Myocyte (in vitro differentiated cells): ENCODE results near the gene ATR. TPM values are rescaled to one million over a fixed set of nuclear protein-coding genes. Genes with fewer than 3 reads are reported as not detected.

Experiments
- DNase-seq: peaks from one replicate; pipeline ENCODE4 v3.0.0-alpha.2; 2012; ENCODE audit warnings: low read depth
- total RNA-seq: library from RNA; depleted of rRNA; stranded (reverse); fragments of >200 nt; gene quantifications from 2 replicates; pipeline ENCODE4 v1.2.3, GENCODE V29; 2014

ATR gene
- total RNA-seq, 1 donor from 2014 or later: 16.8 TPM

DNA sequence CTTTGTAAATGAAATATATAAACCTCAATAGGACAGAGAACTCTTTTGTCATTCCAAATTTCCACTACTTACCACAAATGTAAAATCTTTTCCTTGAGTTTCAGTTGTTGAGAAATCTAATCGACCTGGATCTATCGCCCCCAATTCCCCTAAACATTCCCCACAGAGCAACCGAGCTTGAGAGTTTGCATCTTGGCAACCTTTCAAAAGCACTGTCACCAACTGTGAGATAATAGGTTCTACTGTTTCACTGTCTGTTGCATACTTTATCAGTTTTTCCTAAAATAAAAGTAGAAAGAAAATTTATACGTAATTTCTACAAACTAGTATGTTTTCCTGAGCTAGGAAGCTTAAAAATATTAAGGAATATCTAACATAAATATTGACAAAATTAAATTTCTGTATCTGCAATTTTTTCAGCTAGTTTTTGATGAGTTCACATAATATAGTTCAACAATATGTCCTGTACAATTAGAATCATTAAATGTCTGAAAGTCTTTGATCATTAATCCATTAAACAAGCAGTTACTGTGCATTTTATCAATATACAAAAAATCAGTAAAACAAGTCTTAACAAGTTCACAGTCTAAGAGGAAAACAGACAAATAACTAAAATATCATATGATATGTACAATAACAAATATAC lies 54.5 kb downstream of the ATR start:
- DNase-seq: no peak

- no peak for DNase-seq
Observed at GRCh38 chr3:142509079-142509478, 69.5 kb downstream of the ATR start.

DNA sequence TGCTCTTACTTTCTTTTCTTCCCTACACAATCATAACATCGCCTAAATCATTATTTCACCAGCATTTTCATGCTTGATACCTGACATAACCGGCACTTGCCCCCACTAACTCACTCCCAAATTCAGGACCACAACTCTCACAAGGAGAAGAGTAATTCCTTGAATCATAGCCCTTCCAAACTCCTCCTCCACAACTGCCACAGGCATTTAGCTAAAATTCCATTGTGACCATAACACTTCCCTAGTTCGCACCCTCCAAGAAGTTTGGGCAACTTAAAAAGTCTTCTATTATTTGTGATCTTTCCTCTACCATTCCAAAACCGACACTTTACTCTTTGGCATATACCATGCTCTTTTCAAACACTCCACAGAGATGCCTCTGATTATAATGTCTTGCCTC lies 71.3 kb downstream of the ATR start:
- peak; percentile 45 for DNase-seq

- peak; percentile 14 for DNase-seq
Observed at GRCh38 chr3:142502187-142502985, 76.1 kb downstream of the ATR start.

- DNase-seq: peak; percentile 67
Observed at GRCh38 chr3:142501004-142501926, 77.3 kb downstream of the ATR start.

DNA sequence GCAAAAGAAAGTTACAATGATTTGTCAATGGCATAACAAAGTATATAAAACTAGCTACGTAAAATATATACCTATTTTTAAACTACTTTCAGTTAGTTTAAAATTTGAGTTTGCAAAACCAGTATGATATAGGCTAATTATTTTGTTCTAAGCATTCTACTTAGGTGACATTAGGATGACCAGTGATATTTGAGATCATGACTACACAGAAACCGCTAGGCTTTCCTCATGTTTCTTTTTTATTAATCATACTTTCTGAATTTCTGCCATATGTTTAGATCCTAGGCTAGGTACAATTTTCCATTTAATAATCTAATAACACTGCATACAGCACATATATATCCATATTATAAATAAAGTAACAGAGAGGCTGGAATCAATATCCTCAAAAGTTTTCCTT lies 78.3 kb downstream of the ATR start:
- DNase-seq: peak; percentile 32

DNA sequence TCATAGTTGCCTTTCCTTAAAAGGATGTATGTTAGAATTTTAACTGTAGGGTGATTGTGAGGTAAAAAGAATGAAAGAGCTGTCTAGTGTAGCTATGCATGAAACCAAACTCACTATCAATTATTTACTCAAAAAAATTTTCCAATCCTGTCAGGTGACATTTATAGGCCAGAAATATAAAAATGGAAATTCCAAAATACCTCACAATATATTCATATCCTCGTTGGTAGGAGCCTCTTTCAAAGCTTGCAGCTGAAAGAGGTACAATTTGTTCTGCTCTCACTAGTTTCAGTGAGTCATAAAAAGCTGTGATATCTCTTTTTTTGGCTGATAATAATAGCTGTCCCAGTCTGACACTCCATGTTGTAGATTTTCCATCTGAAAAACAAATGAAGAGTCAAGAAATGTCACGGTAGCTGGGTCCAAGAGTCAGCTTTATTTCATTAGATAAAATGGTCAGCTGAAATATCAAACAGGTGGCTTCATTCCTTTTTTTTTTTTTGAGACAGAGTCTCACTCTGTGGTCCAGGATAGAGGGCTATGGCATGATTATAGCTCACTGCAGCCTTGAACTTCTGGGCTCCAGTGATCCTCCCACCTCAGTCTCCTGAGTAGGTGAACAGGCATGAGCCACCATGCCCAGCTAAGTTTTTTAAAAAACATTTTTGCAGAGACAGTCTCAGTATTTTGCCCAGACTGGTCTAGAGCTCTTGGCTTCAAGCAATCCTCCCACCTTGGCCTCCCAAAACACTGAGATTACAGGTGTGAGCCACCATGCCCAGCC lies 79.9 kb downstream of the ATR start:
- DNase-seq: peak; percentile 29

GRCh38 chr3:142497729-142498128 lies 80.8 kb downstream of the ATR start:
- no peak for DNase-seq

DNA sequence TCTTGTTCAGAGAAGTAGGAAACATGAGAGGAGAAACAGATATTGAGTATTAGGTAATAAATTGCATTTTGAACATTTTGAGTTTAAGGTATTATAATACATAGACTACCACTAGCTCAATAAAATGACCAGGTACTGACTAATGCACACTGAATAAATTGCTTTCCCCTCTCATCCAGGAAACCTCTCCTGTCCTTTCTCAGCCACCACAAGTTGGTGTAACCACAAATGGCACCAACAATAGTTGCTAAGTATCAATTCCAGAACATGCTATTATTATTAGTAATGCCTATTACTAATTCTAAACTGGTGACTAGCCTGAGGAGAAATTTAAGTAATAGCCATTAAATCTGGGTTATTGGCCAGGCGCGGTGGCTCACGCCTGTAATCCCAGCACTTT lies 83.4 kb downstream of the ATR start:
- no peak for DNase-seq

- DNase-seq: no peak
Observed at GRCh38 chr3:142492184-142492583, 86.3 kb downstream of the ATR start.

DNA sequence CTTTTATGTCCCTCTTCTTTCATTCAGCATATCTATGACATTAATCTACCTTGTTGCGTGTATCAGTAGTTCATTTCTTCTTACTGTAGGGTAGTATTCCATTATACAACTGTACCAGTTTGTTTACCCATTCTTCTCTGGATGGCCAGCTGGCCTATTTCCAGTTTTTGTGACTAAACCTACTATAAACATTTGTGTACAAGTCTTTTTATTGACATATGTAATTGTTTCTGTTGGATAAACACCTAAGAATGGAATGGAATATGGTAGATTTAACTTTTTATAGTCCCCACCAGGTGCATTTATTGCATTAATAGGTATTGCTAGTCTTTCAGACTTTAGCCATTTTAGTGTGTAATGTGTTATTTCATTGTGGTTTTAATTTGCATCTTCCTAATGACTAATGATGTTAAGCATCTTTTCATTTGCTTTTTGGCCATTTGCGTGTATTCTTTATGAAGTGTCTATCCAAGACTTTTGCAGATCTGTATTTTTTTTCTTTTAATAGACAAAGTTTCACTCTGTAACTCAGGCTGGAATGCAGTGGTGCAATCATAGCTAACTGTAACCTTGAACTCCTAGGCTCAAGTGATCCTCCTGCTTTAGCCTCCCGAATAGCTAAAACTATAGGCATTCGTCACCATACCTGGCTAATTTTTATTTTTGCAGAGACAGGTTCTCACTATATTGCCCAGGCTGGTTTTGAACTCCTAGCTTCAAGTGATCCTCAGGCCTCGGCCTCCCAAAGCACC lies 88.8 kb downstream of the ATR start:
- no peak for DNase-seq

GRCh38 chr3:142484912-142485435 lies 93.6 kb downstream of the ATR start:
- no peak for DNase-seq

DNA sequence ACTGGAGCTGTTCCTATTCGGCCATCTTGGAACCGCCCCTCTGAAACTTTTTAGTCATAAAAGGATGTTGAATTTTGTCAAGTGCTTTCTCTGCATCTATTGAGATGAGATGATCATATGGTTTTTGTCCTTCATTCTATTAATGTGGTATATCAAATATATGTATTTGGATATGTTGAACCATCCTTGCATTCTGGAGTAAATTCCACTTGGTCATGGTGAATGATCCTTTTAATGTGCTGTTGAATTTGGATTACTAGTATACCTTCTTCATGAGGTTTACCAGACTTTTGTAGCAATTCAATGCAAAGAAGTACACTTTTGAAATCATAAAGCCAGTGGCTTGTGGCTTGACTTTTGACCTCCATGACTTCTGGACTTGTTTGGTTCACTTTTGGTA lies 97.3 kb downstream of the ATR start:
- no peak for DNase-seq

DNA sequence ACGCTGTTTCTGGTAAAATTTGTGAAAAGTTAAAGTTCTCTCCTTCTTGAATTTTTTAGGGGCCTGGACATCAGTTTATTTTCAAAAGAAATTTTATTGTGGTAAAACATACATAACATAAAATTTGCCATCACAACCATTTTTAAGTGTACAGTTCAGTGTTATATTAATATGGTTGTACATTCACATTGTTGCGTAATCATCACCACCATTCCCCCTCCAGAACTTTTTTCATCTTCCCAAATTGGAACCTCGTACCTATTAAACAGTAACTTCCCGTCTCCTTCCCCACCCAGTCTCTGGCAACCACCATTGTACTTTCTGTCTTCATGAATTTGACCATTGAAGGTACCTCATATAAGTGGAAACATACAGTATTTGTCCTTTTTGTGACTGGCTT lies 107.7 kb downstream of the ATR start:
- no peak for DNase-seq

DNA sequence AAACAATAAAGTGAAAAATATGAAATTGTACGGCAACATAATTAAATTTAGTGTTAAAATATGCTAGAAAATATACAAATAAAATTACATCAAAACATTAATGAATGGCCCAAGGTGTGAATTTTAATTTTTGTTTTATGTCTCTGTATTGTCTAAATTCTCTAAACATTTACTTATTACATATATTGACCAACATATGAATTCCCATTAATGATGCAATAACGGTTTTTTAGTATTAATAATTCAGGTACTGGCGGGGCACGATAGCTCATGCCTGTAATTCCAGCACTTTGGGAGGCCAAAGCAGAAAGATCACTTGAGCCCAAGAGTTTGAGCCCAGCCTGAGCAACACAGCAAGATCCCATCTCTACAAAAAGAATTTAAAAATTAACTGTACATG lies 110.1 kb downstream of the ATR start:
- DNase-seq: no peak

GRCh38 chr3:142467768-142468167 lies 110.8 kb downstream of the ATR start:
- DNase-seq: no peak

GRCh38 chr3:142460689-142461088 lies 117.8 kb downstream of the ATR start:
- DNase-seq: no peak

DNA sequence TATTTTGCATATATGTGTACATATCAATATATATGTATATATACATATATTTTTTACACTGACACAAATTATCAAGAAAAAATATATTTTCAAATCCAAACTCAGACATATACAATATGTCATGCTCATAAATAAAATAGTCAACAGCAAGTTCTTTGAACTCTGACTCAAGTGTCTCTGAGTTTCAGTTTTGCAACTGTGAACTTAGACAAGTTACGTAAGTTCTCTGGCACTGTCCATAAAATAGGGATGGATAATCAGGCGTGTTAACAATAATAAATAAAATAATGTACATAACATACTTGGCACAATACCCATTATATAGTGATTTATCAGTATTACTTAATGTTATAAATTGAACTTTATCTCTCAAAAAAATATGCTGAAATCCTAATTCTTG lies 118.6 kb downstream of the ATR start:
- no peak for DNase-seq

DNA sequence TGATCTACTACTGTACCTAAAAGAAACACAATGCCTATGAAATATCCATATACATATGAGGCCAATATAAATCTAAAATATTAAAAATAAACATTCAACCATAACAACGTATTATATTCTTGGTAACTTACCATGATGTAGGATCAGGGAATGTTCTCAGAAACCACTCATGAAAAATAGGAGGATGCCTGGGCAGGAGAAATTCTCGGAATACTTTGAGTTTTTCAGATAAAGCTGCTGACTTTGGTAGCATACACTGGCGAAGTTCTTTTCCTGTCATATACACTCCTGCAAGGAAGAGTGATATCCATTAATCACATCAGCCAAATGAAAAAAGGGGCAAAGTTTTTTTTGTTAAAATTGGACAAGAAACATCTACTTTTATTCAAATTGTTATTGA lies 119.4 kb downstream of the ATR start:
- no peak for DNase-seq

- DNase-seq: no peak
Observed at GRCh38 chr3:142450881-142451280, 127.7 kb downstream of the ATR start.
